Umbilical cord (tissue), 2 donors: ENCODE data around the gene ZNF804B. TPM values are rescaled to one million over a fixed set of nuclear protein-coding genes. Genes with fewer than 3 reads are reported as not detected.

Experiments used
- DNase-seq: peaks from one replicate; pipeline ENCODE4 v3.0.0-alpha.2; 2015; ENCODE audit warnings: low spot score
- total RNA-seq: library from RNA; depleted of rRNA; stranded (reverse); fragments of >200 nt; gene quantifications from one replicate; pipeline ENCODE4 v1.2.3, GENCODE V29; 2014; ENCODE audit warnings: low replicate concordance; ENCODE audit not compliant: insufficient read depth

Gene ZNF804B
- total RNA-seq, 1 donor from 2014 or later, result 7.7 TPM

DNA sequence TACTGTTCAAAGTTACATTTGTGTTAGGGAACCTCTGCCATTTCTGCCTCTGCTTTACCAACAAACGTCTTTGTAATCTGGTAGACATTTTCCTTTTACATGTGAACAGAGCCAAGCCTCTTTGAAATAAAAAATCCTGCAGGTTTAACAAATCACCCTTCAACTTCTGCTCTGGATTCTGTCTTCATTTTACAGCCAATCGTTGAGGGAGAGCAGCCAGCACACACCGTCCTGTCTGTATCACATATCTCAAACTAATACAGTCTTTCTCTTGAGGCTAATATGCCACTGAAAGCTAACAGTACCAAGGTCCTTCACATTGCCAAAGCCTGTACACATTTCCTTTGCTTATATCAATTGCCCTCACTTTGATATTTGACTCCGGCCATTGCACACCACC lies 504.6 kb downstream of the ZNF804B start:
- DNase-seq, result peak; percentile 27

- DNase-seq, result no peak
Observed at GRCh38 chr7:89265631-89266030, 506.1 kb downstream of the ZNF804B start.

DNA sequence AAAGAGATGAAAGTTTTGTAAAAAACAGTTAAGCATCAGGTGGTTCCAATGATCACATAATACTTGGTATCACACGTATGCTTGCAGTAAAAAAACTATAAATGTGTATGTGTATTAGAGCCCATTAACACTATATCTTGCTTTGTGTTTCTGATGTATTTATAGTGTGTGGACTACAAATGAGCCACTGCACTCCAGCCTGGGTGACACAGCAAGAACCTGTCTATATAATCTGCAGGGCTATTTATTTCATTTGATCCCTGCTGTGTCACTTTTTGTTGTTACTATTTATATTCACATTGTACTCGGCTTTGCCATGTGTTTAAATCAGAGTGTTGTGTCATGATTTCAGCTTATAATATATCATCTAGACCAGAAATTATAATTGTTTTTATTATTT lies 523.8 kb downstream of the ZNF804B start:
- DNase-seq, result no peak

DNA sequence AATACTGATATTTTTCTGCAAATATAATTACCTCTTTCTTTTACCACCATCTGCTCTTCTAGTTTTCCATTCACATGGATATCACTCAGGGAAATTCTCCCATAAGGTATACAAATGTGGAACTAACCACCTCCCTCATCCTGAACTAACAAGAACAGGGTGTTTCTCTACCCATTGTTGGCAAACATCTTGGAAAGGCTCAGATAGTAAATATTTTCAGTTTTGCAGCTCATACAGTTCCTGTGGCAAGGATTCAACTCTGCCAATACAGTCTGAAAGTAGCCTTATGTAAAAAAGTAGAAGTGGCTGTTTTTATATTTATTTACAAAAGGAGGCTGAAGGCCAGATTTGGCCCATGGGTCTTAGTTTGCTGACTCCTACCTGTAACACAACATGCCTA lies 549.0 kb downstream of the ZNF804B start:
- DNase-seq, result no peak

GRCh38 chr7:89311886-89312285 lies 552.4 kb downstream of the ZNF804B start:
- DNase-seq, result no peak

DNA sequence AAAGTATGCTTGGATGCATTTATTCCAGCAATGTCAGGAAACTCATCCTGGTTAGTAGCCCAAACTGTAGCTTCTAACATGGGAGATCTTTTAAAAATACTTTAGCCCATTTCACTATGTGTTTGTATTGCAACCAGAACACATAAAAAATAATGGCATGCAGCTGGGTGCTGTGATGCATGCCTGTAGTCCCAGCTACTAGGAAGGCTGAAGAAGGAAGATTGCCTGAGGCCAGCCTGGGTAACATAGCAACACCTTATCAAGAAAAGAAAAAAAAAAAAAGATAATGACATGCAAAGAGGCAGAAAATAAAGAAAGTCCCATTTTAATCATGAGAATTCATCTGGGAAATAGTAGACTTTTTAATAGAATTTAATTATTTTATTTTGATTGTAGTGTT lies 553.1 kb downstream of the ZNF804B start:
- no peak for DNase-seq

DNA sequence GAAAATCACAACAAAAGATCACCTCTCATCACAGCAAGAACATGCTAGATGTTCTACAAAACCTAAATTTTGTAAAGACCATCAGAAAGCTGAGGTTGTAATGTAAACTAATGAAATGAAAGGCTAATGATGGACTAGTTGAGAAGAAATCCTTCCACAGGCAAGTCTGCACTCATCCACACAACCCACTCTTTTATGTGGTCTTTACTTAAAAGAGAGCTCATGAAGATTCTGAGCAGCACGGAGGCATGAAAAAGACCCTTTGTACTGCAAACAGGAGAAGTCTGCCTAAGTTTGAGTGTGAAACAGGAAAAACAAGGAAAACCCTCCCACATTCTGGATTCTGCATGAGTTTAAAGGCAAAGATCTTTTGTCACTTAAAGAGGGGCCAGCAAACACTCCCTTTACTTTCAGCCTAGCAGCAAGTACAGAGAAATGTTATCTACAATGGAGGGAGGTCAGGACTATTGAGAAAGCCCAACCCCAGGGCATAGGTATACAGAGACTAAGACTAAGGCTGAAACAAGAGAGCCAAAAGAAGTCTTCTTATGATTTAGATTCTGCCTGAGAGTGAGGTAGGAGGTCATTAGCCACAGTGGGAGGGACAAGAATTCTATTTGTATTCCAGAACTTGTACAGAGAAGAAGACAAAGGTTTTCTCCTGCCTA lies 557.2 kb downstream of the ZNF804B start:
- no peak for DNase-seq

GRCh38 chr7:89332026-89332425 lies 572.5 kb downstream of the ZNF804B start:
- DNase-seq, result no peak

DNA sequence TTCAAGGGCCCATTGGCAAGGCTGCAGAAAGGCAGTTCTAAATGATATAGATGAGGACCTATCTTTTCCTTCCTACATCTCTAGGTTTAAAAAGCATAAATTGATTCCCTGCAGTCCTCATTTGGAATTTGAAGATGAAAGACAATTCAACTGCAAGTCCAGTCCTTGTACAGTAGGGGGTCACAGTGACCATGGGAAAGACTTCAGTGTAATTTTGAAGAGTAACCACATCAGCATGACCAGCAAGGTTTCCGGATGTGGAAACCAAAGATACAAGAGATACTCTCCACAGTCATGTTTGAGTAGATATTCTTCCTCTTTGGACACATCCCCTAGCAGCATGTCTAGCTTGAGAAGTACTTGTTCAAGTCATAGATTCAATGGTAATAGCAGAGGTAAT lies 575.3 kb downstream of the ZNF804B start:
- DNase-seq, result no peak

- no peak for DNase-seq
Observed at GRCh38 chr7:89335490-89335889, 576.0 kb downstream of the ZNF804B start.

DNA sequence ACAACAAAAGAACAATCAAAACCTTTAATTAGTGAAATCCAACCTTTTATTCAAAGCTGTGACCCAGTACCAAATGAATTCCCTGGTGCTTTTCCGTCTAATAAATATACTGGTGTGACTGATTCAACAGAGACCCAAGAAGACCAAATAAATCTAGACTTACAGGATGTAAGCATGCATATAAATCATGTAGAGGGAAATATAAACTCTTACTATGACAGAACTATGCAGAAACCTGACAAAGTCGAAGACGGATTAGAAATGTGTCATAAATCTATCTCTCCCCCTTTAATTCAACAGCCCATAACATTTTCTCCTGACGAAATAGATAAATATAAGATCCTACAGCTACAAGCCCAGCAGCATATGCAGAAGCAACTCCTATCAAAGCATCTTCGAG lies 576.6 kb downstream of the ZNF804B start:
- DNase-seq, result peak; percentile 29

DNA sequence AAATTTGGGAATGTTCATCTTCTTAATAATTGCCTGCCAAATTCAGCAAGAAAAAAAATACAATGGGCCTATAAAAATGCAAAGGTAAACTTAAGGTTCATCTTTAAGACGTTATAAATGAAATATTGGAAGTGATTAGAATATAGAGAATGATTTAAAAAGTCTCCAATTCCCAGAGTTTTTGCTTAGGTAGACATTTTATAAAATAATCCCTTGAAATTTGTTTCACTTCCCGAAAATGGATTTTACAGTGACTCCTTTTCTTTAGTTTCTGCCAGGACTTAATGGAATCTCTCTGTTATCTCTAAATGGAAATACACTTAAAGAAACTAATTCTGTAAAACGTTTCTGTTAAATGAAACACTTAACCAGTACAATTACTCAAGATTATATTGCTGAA lies 580.2 kb downstream of the ZNF804B start:
- peak; percentile 8 for DNase-seq

DNA sequence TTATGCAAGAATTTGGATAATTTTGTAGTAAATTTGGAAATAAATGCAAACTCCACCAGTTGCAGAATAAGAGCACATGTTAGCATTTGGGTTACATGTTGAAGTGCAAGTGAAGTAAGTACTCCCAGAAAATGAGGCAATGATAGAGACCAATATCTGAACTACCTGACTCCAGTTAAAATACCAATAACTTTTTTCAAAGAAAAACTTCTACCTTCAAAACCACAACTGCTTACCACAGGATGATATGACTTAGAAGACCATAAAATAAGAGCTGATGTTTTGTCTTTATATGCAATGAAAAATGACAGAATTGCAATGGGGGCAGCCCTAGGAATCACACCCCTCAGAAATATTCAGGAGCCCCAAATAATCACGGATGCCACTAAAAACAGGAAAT lies 597.6 kb downstream of the ZNF804B start:
- no peak for DNase-seq

DNA sequence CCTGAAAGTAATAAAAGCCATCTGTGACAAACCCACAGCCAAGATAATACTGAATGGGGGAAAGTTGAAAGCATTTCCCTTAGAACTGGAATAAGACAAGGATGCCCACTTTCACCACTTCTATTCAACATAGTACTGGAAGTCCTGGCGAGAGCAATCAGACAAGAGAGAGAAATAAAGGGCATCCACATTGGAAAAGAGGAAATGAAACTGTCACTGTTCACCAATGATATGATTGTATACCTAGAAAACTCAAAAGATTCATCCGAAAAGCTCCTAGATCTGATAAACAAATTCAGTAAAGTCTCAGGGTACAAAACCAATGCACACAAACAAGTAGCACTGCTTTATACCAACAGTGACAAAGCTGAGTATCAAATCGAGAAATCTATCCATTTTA lies 617.7 kb downstream of the ZNF804B start:
- DNase-seq, result no peak

- no peak for DNase-seq
Observed at GRCh38 chr7:89385411-89385810, 625.9 kb downstream of the ZNF804B start.

Other genes starting within 250 kb of the ZNF804B start
- 1.2 TPM for gene TEX47, start 36.0 kb downstream of the ZNF804B start, total RNA-seq